SU-DHL-6 (cell line): ENCODE data around the gene LCP2.
"Not testable (repeated sequence)": the region's sequence is repeated elsewhere in the genome, so short reads cannot be mapped to it uniquely, and the experiment has no call there.

ENCODE experiments used
- CTCF ChIP-seq: fragments of 200-600 bp; sonication (generic); IDR thresholded peaks from one replicate; pipeline ENCODE4 v1.5.1; 2017; ENCODE audit warnings: antibody characterized with exemption, mild to moderate bottlenecking, low read length, moderate library complexity; ENCODE audit not compliant: insufficient read depth, poor library complexity, severe bottlenecking
- EZH2phosphoT487 ChIP-seq: fragments of 200-600 bp; sonication (generic), shearing (Covaris generic); conservative IDR thresholded peaks from 2 replicates; pipeline ENCODE4 v1.6.1; 2018; ENCODE audit warnings: mild to moderate bottlenecking, antibody characterized with exemption, low read length, moderate library complexity, mixed read lengths

GRCh38 chr5:170248931-170249227 lies 48.7 kb downstream of the LCP2 start:
- not testable (repeated sequence) for TF ChIP-seq CTCF, EZH2phosphoT487
